ENCODE data around the gene ARHGAP22. TPM values are rescaled to one million over a fixed set of nuclear protein-coding genes. Genes with fewer than 3 reads are reported as not detected.

The ARHGAP22 gene
- total RNA-seq, 1 donor from 2014 or later, result 24.5 TPM

GRCh38 chr10:48543182-48543844, 61.6 kb downstream of the ARHGAP22 start:
- DNase-seq (ENCODE audit: low read depth), result no peak
- no peak overlapping the region for H3K4me3 ChIP-seq (ENCODE audit: low read depth, low read length)
- TF ChIP-seq, protein P1, sequence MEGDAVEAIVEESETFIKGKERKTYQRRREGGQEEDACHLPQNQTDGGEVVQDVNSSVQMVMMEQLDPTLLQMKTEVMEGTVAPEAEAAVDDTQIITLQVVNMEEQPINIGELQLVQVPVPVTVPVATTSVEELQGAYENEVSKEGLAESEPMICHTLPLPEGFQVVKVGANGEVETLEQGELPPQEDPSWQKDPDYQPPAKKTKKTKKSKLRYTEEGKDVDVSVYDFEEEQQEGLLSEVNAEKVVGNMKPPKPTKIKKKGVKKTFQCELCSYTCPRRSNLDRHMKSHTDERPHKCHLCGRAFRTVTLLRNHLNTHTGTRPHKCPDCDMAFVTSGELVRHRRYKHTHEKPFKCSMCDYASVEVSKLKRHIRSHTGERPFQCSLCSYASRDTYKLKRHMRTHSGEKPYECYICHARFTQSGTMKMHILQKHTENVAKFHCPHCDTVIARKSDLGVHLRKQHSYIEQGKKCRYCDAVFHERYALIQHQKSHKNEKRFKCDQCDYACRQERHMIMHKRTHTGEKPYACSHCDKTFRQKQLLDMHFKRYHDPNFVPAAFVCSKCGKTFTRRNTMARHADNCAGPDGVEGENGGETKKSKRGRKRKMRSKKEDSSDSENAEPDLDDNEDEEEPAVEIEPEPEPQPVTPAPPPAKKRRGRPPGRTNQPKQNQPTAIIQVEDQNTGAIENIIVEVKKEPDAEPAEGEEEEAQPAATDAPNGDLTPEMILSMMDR (conservative IDR thresholded peaks at IDR 0.05; ENCODE audit: low read depth, low read length), result no peak

DNA sequence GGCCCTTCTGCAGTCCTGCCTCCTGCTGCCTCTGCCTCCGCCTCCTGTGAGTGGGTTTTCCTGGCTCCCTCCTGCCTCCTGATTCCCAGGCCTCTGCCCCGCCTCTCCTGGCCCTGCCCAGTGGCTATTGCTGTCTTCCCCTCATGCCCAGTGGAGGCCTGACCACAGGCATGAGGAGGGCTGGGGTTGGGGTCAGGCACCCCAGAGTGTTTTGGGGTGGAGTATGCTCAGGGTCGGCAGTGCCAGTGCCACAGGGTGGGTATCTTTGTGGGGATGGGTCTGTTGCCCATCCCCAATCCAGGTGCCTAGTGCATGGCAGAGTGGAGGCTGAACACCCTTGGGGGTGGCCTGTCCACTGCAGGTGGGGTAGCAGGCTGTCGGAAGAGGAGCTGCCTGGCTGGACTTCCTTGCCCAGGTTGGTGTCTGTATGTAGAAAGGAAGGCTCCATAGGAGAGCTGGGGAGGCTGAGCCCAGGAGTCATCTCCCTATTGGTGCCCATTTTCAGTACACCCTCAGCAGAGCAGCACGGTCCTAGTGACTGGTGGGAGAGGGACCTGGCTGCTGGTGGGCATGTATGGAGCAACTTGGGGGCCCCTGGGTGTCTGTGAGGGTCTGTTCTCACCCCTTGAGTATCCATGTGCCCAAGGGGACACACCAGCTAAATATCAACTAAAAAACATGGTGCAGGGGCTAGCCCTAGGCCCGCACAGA, 62.2 kb downstream of the ARHGAP22 start:
- no peak overlapping the region for H3K4me3 ChIP-seq (ENCODE audit: low read depth, low read length)
- no peak for DNase-seq (ENCODE audit: low read depth)
- TF ChIP-seq, protein P1 (conservative IDR thresholded peaks at IDR 0.05; ENCODE audit: low read depth, low read length), result no peak

- TF ChIP-seq, protein P1 (conservative IDR thresholded peaks at IDR 0.05; ENCODE audit: low read depth, low read length), result no peak
- no peak overlapping the region for H3K4me3 ChIP-seq (ENCODE audit: low read depth, low read length)
- DNase-seq (ENCODE audit: low read depth), result no peak
Measured at GRCh38 chr10:48541144-48541795, 63.6 kb downstream of the ARHGAP22 start.

- DNase-seq (ENCODE audit: low read depth), result no peak
- no peak overlapping the region for H3K4me3 ChIP-seq (ENCODE audit: low read depth, low read length)
- TF ChIP-seq, protein P1 (conservative IDR thresholded peaks at IDR 0.05; ENCODE audit: low read depth, low read length), result no peak
Measured at GRCh38 chr10:48538611-48539010, 66.3 kb downstream of the ARHGAP22 start.

DNA sequence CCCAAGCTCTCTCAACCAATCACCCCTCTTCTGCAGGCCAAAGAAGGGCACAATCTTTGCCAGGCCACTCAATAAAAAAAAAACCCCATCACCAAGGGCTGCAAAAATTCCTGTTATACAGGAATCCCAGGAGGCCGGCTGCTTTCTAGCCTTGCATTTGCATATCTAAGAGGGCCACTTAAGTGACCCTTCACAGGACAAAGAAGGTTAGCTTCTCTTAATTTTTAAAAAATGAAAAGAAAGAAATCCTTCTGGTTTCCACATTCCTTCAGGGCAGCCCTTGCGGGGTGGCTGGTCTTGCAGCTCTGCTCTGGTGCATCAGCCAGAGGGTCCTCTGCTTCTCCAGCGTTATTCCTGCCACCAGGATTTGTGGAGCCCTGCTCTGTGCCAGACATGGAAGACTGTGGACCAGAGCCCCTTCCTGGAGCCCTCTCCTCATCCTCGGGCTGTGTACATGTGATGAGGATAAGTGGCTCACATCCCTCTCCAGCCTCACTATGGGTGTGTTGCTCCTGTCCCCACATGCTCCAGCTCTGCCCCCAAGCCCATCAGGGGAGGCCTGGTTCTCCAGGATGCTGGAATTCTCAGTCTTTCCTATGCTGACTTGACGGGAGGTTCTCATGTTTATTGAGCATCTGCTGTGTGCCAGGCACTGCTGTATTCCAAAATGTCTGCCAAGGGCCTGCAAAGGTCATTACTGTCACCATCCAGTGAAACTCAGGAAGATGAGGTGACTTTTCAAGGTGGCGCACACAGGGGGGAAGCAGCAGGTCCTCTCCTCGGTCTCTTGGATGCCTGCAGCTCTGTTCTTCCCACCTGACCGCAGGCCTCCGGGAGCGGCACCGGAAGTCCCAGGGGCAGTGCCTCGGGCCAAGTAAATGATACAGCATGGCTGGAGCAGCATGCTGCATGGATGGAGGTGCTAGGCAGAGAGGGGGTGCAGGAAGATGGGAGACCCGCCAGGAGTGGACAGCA, 67.7 kb downstream of the ARHGAP22 start:
- TF ChIP-seq, protein P1 (conservative IDR thresholded peaks at IDR 0.05; ENCODE audit: low read depth, low read length), result no peak
- no peak for DNase-seq (ENCODE audit: low read depth)
- no peak overlapping the region for H3K4me3 ChIP-seq (ENCODE audit: low read depth, low read length)

DNA sequence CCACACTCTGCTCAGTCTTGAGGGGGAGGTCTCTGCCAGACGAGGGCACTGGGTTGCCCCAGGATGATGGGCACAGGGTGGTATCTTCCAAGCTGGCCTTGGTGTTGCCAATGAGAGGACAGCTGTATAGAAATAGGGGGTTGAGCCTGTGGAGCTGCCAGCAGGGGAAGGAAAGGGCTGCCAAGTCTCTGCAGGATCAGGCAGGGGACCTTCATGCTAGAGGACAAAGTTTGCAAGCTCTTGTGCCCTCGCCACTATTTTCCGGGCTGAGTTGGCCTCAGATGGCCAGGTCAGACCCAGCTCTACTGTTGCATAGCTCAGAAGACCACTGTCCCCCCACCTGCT, 68.7 kb downstream of the ARHGAP22 start:
- DNase-seq (ENCODE audit: low read depth), result no peak
- TF ChIP-seq, protein P1 (conservative IDR thresholded peaks at IDR 0.05; ENCODE audit: low read depth, low read length), result no peak

More for the DNA sequence above, 68.7 kb downstream of the ARHGAP22 start:
- H3K4me3 ChIP-seq (ENCODE audit: low read depth, low read length), result no peak overlapping the region
